Endothelial cell of umbilical vein (primary cell): ENCODE measurements around the gene RAB7A. TPM values are rescaled to one million over a fixed set of nuclear protein-coding genes. Genes with fewer than 3 reads are reported as not detected.

Source experiments
- BruUV-seq: library from RNA; stranded (reverse); fragments of 400-500 nt; replicated peaks from 2 replicates; lab custom pipeline; 2021; lab: Mats Ljungman, UMichigan
- CTCF ChIA-PET: fragments of 300-600, 350-600 bp; sonication (Branson Sonifier 250); formaldehyde crosslinking; loops from one replicate; lab custom pipeline; 2021; ENCODE audit warnings: antibody characterized with exemption, inconsistent platforms; lab: Charles Lee
- POLR2A ChIA-PET: fragments of 300-600, 350-600 bp; sonication (Branson Sonifier 250); formaldehyde crosslinking; loops from one replicate; lab custom pipeline; 2021; ENCODE audit warnings: antibody characterized with exemption, inconsistent platforms; lab: Charles Lee
- DNase-seq: peaks from one replicate; pipeline ENCODE4 v3.0.0-alpha.2; 2011; ENCODE audit warnings: low read depth, low spot score
- FAIRE-seq: peaks from 2 replicates; lab custom pipeline; 2011; peaks lifted over from hg19 to GRCh38; lab: Jason Lieb, UNC
- H2AFZ ChIP-seq: 2 replicates; pipeline ENCODE4 v1.6.0; 2012; ENCODE audit warnings: low read depth, low read length, control low read depth, inconsistent platforms
- H3K27ac ChIP-seq: 2 replicates; pipeline ENCODE4 v1.5.1; 2011; ENCODE audit warnings: low read depth, mild to moderate bottlenecking, control low read depth, low read length, moderate library complexity; ENCODE audit not compliant: insufficient read depth
- H3K27me3 ChIP-seq, 2 experiments: 2 replicates each; pipeline versions ENCODE4 v1.6.0 to v1.6.1; 2011; ENCODE audit warnings: low read length in 2 of 2, mixed read lengths in 1 of 2; ENCODE audit not compliant: control insufficient read depth in 2 of 2, insufficient read depth in 2 of 2
- H3K36me3 ChIP-seq, 2 experiments: 2 replicates in 1 of 2; 3 replicates in 1 of 2; pipeline ENCODE4 v1.5.1; 2011; ENCODE audit warnings: low read length in 2 of 2, mild to moderate bottlenecking in 1 of 2, moderate library complexity in 1 of 2; ENCODE audit not compliant: control insufficient read depth in 2 of 2, insufficient read depth in 2 of 2; ENCODE audit errors: extremely low read depth in 1 of 2
- H3K4me1 ChIP-seq: 3 replicates; pipeline ENCODE4 v1.5.1; 2011; ENCODE audit warnings: mild to moderate bottlenecking, low read length; ENCODE audit not compliant: control insufficient read depth, insufficient read depth; ENCODE audit errors: extremely low read depth
- H3K4me2 ChIP-seq: 2 replicates; pipeline ENCODE4 v1.6.1; 2011; ENCODE audit warnings: low read length, control low read depth, mixed read lengths; ENCODE audit not compliant: insufficient read depth
- H3K4me3 ChIP-seq, 3 experiments: fragments of 200-600 bp in 1 of 3; sonication (generic), shearing (Covaris generic) in 1 of 3; replicated peaks in 1 of 3; 2 replicates each; pipeline ENCODE4 v1.5.1; 2011 to 2016; ENCODE audit warnings: control low read depth in 3 of 3, low read length in 3 of 3, mild to moderate bottlenecking in 2 of 3, inconsistent platforms in 1 of 3, low read depth in 1 of 3, moderate library complexity in 1 of 3; ENCODE audit not compliant: insufficient read depth in 1 of 3
- H3K79me2 ChIP-seq: 2 replicates; pipeline ENCODE4 v1.6.0; 2012; ENCODE audit warnings: low read length, inconsistent platforms; ENCODE audit not compliant: control insufficient read depth, insufficient read depth
- H3K9ac ChIP-seq: replicated peaks from 2 replicates; pipeline ENCODE3; 2011; ENCODE audit warnings: low read length, control low read depth; ENCODE audit not compliant: insufficient read depth; ENCODE audit errors: extremely low read depth
- H3K9me1 ChIP-seq: replicated peaks from 3 replicates; pipeline ENCODE4 v1.6.0; 2011; ENCODE audit warnings: mild to moderate bottlenecking, low read length; ENCODE audit not compliant: control insufficient read depth, insufficient read depth; ENCODE audit errors: extremely low read depth
- H3K9me3 ChIP-seq: replicated peaks from 2 replicates; pipeline ENCODE4 v1.5.1; 2012; ENCODE audit warnings: low read length, inconsistent platforms; ENCODE audit not compliant: control insufficient read depth, insufficient read depth
- H4K20me1 ChIP-seq: replicated peaks from 2 replicates; pipeline ENCODE3; 2011; ENCODE audit warnings: mild to moderate bottlenecking, low read length; ENCODE audit not compliant: control insufficient read depth, insufficient read depth; ENCODE audit errors: extremely low read depth
- CTCF ChIP-seq, 2 donors: IDR thresholded peaks; 1 replicate in 1 of 2; 2 replicates in 1 of 2; pipeline ENCODE4 v1.5.1; 2011; ENCODE audit warnings: low read length in 2 of 2, mild to moderate bottlenecking in 2 of 2, moderate library complexity in 2 of 2, control low read depth in 1 of 2, inconsistent platforms in 1 of 2, low read depth in 1 of 2; ENCODE audit not compliant: insufficient read depth in 1 of 2; ENCODE audit errors: extremely low read depth in 1 of 2
- EZH2 ChIP-seq: IDR thresholded peaks from 2 replicates; pipeline ENCODE4 v1.6.1; 2012; ENCODE audit warnings: borderline replicate concordance, low read depth, mild to moderate bottlenecking, moderate library complexity, low read length, inconsistent platforms; ENCODE audit not compliant: severe bottlenecking
- FOS ChIP-seq: IDR thresholded peaks from 2 replicates; pipeline ENCODE4 v1.6.1; 2011; ENCODE audit warnings: mild to moderate bottlenecking, low read length, moderate library complexity, borderline replicate concordance; ENCODE audit not compliant: insufficient read depth
- GATA2 ChIP-seq: IDR thresholded peaks from 2 replicates; pipeline ENCODE4 v1.7.0; 2011; ENCODE audit warnings: low read depth, mild to moderate bottlenecking, moderate library complexity, mixed read lengths, low read length; ENCODE audit not compliant: insufficient read length, insufficient read depth
- JUN ChIP-seq: IDR thresholded peaks from 2 replicates; pipeline ENCODE4 v1.6.1; 2011; ENCODE audit warnings: borderline replicate concordance, low read depth; ENCODE audit not compliant: insufficient read length, insufficient read depth
- MYC ChIP-seq: IDR thresholded peaks from one replicate; pipeline ENCODE4 v1.6.1; 2011; ENCODE audit warnings: mild to moderate bottlenecking, low read depth, low read length
- POLR2A ChIP-seq: IDR thresholded peaks from 2 replicates; pipeline ENCODE4 v1.6.1; 2012; ENCODE audit warnings: low read depth, mild to moderate bottlenecking, control low read depth, low read length
- POLR2AphosphoS5 ChIP-seq: IDR thresholded peaks from 2 replicates; pipeline ENCODE4 v1.6.1; 2012; ENCODE audit warnings: low read depth, mild to moderate bottlenecking, control low read depth, low read length, moderate library complexity; ENCODE audit not compliant: insufficient read depth
- dilution Hi-C: fragments of 300-500 bp; cut with MboI; formaldehyde crosslinking; loops from one replicate; pipeline ENCODE4 v1.15.0; 2019; ENCODE audit warnings: low sequenced_read_pairs; ENCODE audit not compliant: extremely low pct_ligation_motif_present
- intact Hi-C: fragments of 100-400 bp; cut with micrococcal nuclease; formaldehyde crosslinking; loops from one replicate; pipeline ENCODE4 v1.10.0; 2022
- polyA plus RNA-seq, 4 experiments: library from polyadenylated mRNA; depleted of rRNA in 3 of 4; stranded (reverse) in 3 of 4; unstranded in 1 of 4; fragments of >200 nt; gene quantifications; 2 replicates each; pipeline versions ENCODE4 v1.2.1 to v1.2.3, GENCODE V29; 2011 to 2012; ENCODE audit warnings: missing spikeins in 1 of 4
- total RNA-seq: library from RNA; stranded (reverse); gene quantifications from 2 replicates; pipeline ENCODE4 v1.2.3, GENCODE V29; 2021
- TF ChIP-seq, protein P1 (sequence below): IDR thresholded peaks from 2 replicates; pipeline ENCODE4 v1.6.1; 2011; ENCODE audit not compliant: insufficient read depth, insufficient read length

Gene RAB7A
- total and polyA plus RNA-seq, 2 donors (not counting 3 experiments of a cell fraction or from before 2014, with no cell fraction given), result 243 to 262 TPM

DNA sequence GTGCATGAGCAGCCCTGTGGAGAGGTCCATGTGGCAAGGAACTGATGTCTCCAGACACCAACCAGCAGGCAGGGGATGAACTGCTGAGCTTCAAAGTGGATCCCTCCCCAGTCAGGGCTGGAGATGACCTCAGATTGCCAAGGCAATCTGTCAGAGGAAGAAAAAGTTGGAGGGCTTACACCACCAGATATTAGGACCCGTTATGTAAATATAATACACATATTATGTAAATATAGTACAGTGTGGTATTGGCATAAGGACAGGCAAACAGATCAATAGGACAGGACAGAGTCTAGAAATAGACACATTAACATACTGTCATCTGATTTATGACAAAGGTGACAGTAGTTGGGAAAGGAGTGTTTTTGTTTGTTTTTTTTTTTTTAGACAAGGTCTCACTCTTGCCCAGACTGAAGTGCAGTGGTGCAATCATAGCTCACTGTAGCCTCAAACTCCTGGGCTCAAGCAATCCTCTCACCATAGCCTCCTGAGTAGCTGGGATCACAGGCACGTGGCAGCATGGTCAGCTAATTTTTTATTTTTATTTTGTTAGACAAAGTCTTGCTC is 18.0 kb upstream of the RAB7A start:
- Histone ChIP-seq H3K27me3 (peaks cover 3 to 4% of the 10 kb centered on the region in 2 experiments), H4K20me1 (no peaks in the 10 kb centered on the region), H3K36me3 (no peaks in the 10 kb centered on the region), H3K9me3 (no peaks in the 10 kb centered on the region), H2AFZ (no peak overlapping the region), H3K79me2 (no peaks in the 10 kb centered on the region), H3K9ac (no peak overlapping the region), H3K4me2 (no peak overlapping the region), H3K4me1 (no peaks in the 10 kb centered on the region), H3K4me3 (no peak overlapping the region), H3K27ac (no peak overlapping the region), H3K9me1 (no peaks in the 10 kb centered on the region)
- intact Hi-C loops (no loop called here), dilution Hi-C loops (no loop called here)
- ChIA-PET CTCF (interaction anchor here (0.6 to 1.2 kb wide), 3 partner anchors 27 to 87 kb away, joined by 6 to 7 read pairs (median 6); no protein-coding TSS in a partner anchor), POLR2A (interaction anchor here (0.7 kb wide), 1 partner anchor 15 kb away, joined by 5 read pairs; no protein-coding TSS in a partner anchor)
- FAIRE-seq, result no peak
- no TSS peak for BruUV-seq
- DNase-seq, result no peak
- TF ChIP-seq JUN (no peak), GATA2 (no peak), CTCF (IDR thresholded peaks at IDR 0.05; ENCODE audit: extremely low read depth in 1 of 2, insufficient read depth in 1 of 2, low read depth in 1 of 2, low read length in 2 of 2) (no peak), POLR2AphosphoS5 (no peak), POLR2A (no peak), MYC (no peak), EZH2 (no peak), FOS (no peak)
- TF ChIP-seq, protein P1, sequence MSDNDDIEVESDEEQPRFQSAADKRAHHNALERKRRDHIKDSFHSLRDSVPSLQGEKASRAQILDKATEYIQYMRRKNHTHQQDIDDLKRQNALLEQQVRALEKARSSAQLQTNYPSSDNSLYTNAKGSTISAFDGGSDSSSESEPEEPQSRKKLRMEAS, result no peak
